ENCODE data around the gene AP2B1.

Gene AP2B1

DNA sequence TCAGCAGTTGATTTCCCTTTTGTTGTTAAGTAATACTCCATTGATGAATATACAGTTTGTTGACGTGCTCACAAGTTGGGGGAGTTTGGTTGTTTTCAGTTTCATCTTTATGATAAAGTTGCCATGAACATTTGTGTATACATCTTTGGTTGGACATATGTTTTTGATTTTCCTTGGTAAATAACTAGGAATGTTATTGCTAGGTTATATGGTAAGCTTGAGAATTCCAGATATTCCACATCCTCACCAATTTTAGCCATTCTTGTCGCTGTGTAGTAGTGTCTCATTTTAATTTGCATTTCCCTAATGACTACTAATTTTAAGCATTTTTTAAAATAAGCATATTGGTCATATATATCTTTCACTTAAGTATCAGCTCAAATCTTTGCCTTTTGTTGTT lies 89.3 kb downstream of the AP2B1 start:
- H3K36me3 ChIP-seq (ENCODE audit: low read length), result peaks cover 5% of the 10 kb centered on the region; the same call in 1 of the 2 replicates
- no peaks in the 10 kb centered on the region for H3F3A ChIP-seq (ENCODE audit: insufficient read depth)
- H3K27ac ChIP-seq (ENCODE audit: low read depth, low read length), result no peak overlapping the region
- no peaks in the 10 kb centered on the region for H3K79me2 ChIP-seq (ENCODE audit: insufficient read depth, low read length)
- H3K9ac ChIP-seq (ENCODE audit: low read length), result no peak overlapping the region
- TF ChIP-seq EZH2phosphoT487 (conservative IDR thresholded peaks at IDR 0.05; ENCODE audit: low read length), result no peak
- TF ChIP-seq, protein P1, sequence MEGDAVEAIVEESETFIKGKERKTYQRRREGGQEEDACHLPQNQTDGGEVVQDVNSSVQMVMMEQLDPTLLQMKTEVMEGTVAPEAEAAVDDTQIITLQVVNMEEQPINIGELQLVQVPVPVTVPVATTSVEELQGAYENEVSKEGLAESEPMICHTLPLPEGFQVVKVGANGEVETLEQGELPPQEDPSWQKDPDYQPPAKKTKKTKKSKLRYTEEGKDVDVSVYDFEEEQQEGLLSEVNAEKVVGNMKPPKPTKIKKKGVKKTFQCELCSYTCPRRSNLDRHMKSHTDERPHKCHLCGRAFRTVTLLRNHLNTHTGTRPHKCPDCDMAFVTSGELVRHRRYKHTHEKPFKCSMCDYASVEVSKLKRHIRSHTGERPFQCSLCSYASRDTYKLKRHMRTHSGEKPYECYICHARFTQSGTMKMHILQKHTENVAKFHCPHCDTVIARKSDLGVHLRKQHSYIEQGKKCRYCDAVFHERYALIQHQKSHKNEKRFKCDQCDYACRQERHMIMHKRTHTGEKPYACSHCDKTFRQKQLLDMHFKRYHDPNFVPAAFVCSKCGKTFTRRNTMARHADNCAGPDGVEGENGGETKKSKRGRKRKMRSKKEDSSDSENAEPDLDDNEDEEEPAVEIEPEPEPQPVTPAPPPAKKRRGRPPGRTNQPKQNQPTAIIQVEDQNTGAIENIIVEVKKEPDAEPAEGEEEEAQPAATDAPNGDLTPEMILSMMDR (IDR thresholded peaks at IDR 0.05; ENCODE audit: insufficient read depth, low read length, poor library complexity, severe bottlenecking), result no peak
- no peak overlapping the region for H2AFZ ChIP-seq (ENCODE audit: low read depth, low read length, severe bottlenecking)
- H3K27me3 ChIP-seq (ENCODE audit: low read length), result no peaks in the 10 kb centered on the region
- H4K20me1 ChIP-seq (ENCODE audit: low read depth, low read length), result no peaks in the 10 kb centered on the region
- H3K4me2 ChIP-seq (ENCODE audit: low read depth, low read length, poor library complexity, severe bottlenecking), result no peak overlapping the region
- no peaks in the 10 kb centered on the region for H3K9me2 ChIP-seq (replicated peaks; ENCODE audit: insufficient read depth, low read length)
- no peaks in the 10 kb centered on the region for H3K9me3 ChIP-seq (ENCODE audit: insufficient read depth, low read length)
- no peak overlapping the region for H3K4me3 ChIP-seq (ENCODE audit: insufficient read depth, low read length, poor library complexity, severe bottlenecking)

DNA sequence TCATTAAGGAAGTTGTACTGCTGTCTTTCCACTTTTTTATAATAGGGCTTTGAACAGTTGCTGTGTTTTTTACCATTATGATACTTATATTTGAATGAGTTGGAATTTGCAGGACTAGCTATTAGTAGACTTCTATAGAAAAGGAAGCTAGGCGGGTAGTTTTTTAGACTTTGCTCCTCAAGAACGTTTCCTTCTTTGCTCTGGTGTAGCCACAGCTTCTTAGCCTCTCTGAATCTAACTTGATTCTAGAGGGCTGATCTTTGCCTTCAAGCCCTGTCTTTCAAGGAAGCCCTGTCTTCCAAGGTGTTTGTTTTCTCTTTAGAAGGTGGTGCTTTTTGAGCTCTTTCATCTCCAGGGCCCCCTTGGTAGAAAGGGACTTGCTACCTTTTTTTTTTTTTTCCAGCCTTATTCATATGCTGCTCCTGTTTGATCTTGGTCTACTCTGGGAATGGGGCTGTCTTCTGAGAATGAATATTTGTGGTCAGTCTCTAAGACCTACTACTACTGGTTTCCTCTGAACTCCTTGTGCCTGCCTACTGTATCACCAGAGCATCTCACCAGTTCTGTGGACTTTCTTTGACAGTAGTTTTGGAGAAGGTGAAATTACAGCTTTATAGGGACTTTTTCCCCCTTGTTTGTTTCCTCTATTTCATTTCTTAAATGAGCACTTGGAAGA lies 92.0 kb downstream of the AP2B1 start:
- H3K9ac ChIP-seq (ENCODE audit: low read length), result no peak overlapping the region
- no peak for TF ChIP-seq EZH2phosphoT487 (conservative IDR thresholded peaks at IDR 0.05; ENCODE audit: low read length)
- TF ChIP-seq, protein P1 (IDR thresholded peaks at IDR 0.05; ENCODE audit: insufficient read depth, low read length, poor library complexity, severe bottlenecking), result no peak
- no peak overlapping the region for H3K27ac ChIP-seq (ENCODE audit: low read depth, low read length)
- H3K9me2 ChIP-seq (replicated peaks; ENCODE audit: insufficient read depth, low read length), result no peaks in the 10 kb centered on the region
- H3K9me3 ChIP-seq (ENCODE audit: insufficient read depth, low read length), result no peaks in the 10 kb centered on the region
- H4K20me1 ChIP-seq (ENCODE audit: low read depth, low read length), result no peaks in the 10 kb centered on the region
- no peak overlapping the region for H3K4me3 ChIP-seq (ENCODE audit: insufficient read depth, low read length, poor library complexity, severe bottlenecking)
- H3F3A ChIP-seq (ENCODE audit: insufficient read depth), result no peaks in the 10 kb centered on the region
- 0 out of 2 replicates have a peak, but pooled peaks cover 2% of the 10 kb centered on the region for H3K36me3 ChIP-seq (ENCODE audit: low read length)
- H3K4me2 ChIP-seq (ENCODE audit: low read depth, low read length, poor library complexity, severe bottlenecking), result no peak overlapping the region
- no peaks in the 10 kb centered on the region for H3K79me2 ChIP-seq (ENCODE audit: insufficient read depth, low read length)
- H3K27me3 ChIP-seq (ENCODE audit: low read length), result no peaks in the 10 kb centered on the region
- H2AFZ ChIP-seq (ENCODE audit: low read depth, low read length, severe bottlenecking), result no peak overlapping the region

DNA sequence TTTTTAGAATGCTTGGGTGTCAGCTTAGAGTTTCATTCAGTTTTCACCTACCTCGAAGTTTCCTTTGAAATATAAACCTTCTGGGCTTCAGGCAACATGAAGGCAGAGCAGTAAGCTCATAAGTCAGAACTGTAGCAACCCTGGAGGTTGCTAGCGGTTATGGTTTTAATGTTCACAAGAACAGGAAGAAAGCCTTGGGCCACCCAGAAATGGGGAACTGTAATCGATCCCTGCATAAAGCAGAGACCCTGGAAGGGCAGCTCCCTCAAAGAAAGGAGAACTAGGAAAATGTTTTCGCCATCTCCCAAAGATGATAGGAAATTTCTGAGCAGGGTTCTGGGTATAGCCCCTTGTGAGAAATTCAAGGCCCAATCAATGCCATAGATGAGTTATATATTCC lies 96.5 kb downstream of the AP2B1 start:
- Histone ChIP-seq H4K20me1 (ENCODE audit: low read depth, low read length) (no peaks in the 10 kb centered on the region), H3K9me2 (replicated peaks; ENCODE audit: insufficient read depth, low read length) (no peaks in the 10 kb centered on the region), H2AFZ (ENCODE audit: low read depth, low read length, severe bottlenecking) (no peak overlapping the region), H3K36me3 (ENCODE audit: low read length) (0 out of 2 replicates have a peak, but pooled peaks cover 12% of the 10 kb centered on the region), H3F3A (ENCODE audit: insufficient read depth) (no peaks in the 10 kb centered on the region), H3K27me3 (ENCODE audit: low read length) (no peaks in the 10 kb centered on the region), H3K79me2 (ENCODE audit: insufficient read depth, low read length) (no peaks in the 10 kb centered on the region), H3K9ac (ENCODE audit: low read length) (no peak overlapping the region), H3K4me2 (ENCODE audit: low read depth, low read length, poor library complexity, severe bottlenecking) (no peak overlapping the region), H3K4me3 (ENCODE audit: insufficient read depth, low read length, poor library complexity, severe bottlenecking) (no peak overlapping the region), H3K9me3 (ENCODE audit: insufficient read depth, low read length) (no peaks in the 10 kb centered on the region), H3K27ac (ENCODE audit: low read depth, low read length) (no peak overlapping the region)
- no peak for TF ChIP-seq EZH2phosphoT487 (conservative IDR thresholded peaks at IDR 0.05; ENCODE audit: low read length)
- TF ChIP-seq, protein P1 (IDR thresholded peaks at IDR 0.05; ENCODE audit: insufficient read depth, low read length, poor library complexity, severe bottlenecking), result no peak

All from SU-DHL-6 (cell line).